IMR-90 (cell line): ENCODE results near the gene ARHGEF16.

ENCODE experiments used
- FOS ChIP-seq: fragments of 150-350 bp; IDR thresholded peaks from 2 replicates; pipeline ENCODE4 v1.6.1; 2016; ENCODE audit warnings: low read depth, low read length
- POLR2A ChIP-seq: IDR thresholded peaks from 2 replicates; pipeline ENCODE4 v1.6.1; 2012; ENCODE audit warnings: mild to moderate bottlenecking, low read depth, low read length
- RFX5 ChIP-seq: IDR thresholded peaks from 2 replicates; pipeline ENCODE4 v1.8.0; 2012; ENCODE audit warnings: low read depth, mild to moderate bottlenecking, low read length, moderate library complexity
- SMC3 ChIP-seq: fragments of 150-350 bp; IDR thresholded peaks from 2 replicates; pipeline ENCODE4 v1.6.1; 2016; ENCODE audit warnings: low read depth, mild to moderate bottlenecking, antibody characterized with exemption, low read length, moderate library complexity
- TF ChIP-seq, protein P1 (sequence below): conservative IDR thresholded peaks from 2 replicates; pipeline ENCODE4 v1.5.1; 2012; ENCODE audit warnings: mild to moderate bottlenecking, low read depth, low read length, improper control_type of control experiment

DNA sequence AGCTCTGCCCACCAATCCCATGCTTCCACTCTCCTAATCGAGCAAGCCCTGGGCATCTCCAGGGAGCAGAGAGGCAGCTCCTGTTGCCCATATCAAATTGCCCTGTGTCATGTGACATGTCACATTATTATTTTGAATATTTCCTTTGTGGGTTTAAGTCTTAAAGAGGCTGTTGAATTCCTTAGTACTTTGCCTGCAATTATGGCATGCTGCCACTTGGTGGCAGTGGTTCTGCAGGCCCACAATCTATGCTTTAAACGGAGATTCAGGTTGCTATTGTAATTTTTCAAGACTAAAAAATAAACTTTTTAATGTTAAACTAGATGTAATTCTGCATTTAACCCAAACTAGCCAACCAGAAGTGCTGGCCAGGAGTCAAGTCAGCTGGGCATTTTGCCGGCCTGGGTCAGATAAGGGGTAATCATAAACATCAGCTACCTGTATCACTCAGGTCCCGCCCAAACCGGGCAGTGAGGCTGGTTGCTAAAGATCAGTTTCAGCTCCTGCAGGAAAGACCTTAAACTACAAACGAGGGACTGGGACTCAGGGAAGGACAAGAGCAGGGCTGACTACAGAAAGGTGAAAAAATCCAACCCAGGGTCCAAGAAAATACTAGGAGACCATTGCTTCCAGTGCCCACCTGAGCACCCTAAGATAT, 37.3 kb upstream of the ARHGEF16 start:
- TF ChIP-seq, protein P1, sequence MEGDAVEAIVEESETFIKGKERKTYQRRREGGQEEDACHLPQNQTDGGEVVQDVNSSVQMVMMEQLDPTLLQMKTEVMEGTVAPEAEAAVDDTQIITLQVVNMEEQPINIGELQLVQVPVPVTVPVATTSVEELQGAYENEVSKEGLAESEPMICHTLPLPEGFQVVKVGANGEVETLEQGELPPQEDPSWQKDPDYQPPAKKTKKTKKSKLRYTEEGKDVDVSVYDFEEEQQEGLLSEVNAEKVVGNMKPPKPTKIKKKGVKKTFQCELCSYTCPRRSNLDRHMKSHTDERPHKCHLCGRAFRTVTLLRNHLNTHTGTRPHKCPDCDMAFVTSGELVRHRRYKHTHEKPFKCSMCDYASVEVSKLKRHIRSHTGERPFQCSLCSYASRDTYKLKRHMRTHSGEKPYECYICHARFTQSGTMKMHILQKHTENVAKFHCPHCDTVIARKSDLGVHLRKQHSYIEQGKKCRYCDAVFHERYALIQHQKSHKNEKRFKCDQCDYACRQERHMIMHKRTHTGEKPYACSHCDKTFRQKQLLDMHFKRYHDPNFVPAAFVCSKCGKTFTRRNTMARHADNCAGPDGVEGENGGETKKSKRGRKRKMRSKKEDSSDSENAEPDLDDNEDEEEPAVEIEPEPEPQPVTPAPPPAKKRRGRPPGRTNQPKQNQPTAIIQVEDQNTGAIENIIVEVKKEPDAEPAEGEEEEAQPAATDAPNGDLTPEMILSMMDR, result no peak; the same call in 1 of the 2 replicates
- TF ChIP-seq RFX5 (no peak), POLR2A (no peak), FOS (no peak), SMC3 (no peak)
